Heart right ventricle (tissue), 16 donors: ENCODE measurements around the gene CAMP. TPM values are rescaled to one million over a fixed set of nuclear protein-coding genes. Genes with fewer than 3 reads are reported as not detected.

Experiments used
- ATAC-seq, 8 donors: fragments of 200-7000 bp; cut with Tn5 transposase; one replicate each; pipeline ENCODE4 v1.9.1; 2020; ENCODE audit warnings: mild to moderate bottlenecking in 8 of 8, moderate library complexity in 8 of 8, moderate number of reproducible peaks in 1 of 8
- DNase-seq, 2 donors: peaks; one replicate each; pipeline ENCODE4 v3.0.0-alpha.2; 2020
- H3K27ac ChIP-seq, 10 donors: fragments of 200-600 bp; sonication (generic) in 2 of 10; one replicate each; pipeline versions ENCODE4 v1.5.0 to v1.8.0; 2020 to 2022; ENCODE audit warnings: mild to moderate bottlenecking in 3 of 10
- H3K27me3 ChIP-seq, 7 donors: fragments of 200-600 bp; one replicate each; pipeline ENCODE4 v1.8.0; 2021 to 2022; ENCODE audit warnings: mild to moderate bottlenecking in 2 of 7
- H3K36me3 ChIP-seq, 9 donors: fragments of 200-600 bp; sonication (generic) in 1 of 9; one replicate each; pipeline versions ENCODE4 v1.5.0 to v1.8.0; 2020 to 2022; ENCODE audit warnings: mild to moderate bottlenecking in 2 of 9
- H3K4me1 ChIP-seq, 9 donors: fragments of 200-600 bp; sonication (generic) in 1 of 9; one replicate each; pipeline versions ENCODE4 v1.5.0 to v1.8.0; 2020 to 2022; ENCODE audit warnings: mild to moderate bottlenecking in 4 of 9
- H3K4me3 ChIP-seq, 10 donors: fragments of 200-600 bp; sonication (generic) in 2 of 10; one replicate each; pipeline versions ENCODE4 v1.5.0 to v1.8.0; 2020 to 2022; ENCODE audit warnings: mild to moderate bottlenecking in 7 of 10, moderate library complexity in 2 of 10
- H3K9me3 ChIP-seq, 11 donors: fragments of 200-600 bp in 10 of 11; sonication (generic) in 2 of 11; one replicate each; pipeline versions ENCODE4 v1.5.0 to v1.8.0; 2013 to 2022; ENCODE audit warnings: mild to moderate bottlenecking in 2 of 11, control low read depth in 1 of 11, moderate library complexity in 1 of 11
- CTCF ChIP-seq, 9 donors: fragments of 200-600 bp; sonication (generic) in 2 of 9; IDR thresholded peaks; one replicate each; pipeline versions ENCODE4 v1.5.0 to v1.8.0; 2021 to 2022; ENCODE audit warnings: antibody characterized with exemption in 9 of 9, mild to moderate bottlenecking in 5 of 9, moderate library complexity in 1 of 9
- WGBS, 2 donors: extraction: QIAGEN DNeasy Blood & Tissue Kit; methylation state at CpG; one replicate each; pipeline ENCODE4 v1.1.7; 2013; ENCODE audit warnings: inconsistent platforms in 1 of 2; 5-methylcytosine and 5-hydroxymethylcytosine counted together
- intact Hi-C, 10 donors: fragments of 100-400 bp; cut with DNase I; formaldehyde crosslinking; loops; one replicate each; pipeline versions ENCODE4 v1.11.1 to v1.14.2; 2022
- polyA plus RNA-seq, 2 donors: library from polyadenylated mRNA; stranded (reverse); fragments of 200-250 nt; gene quantifications; one replicate each; pipeline ENCODE4 v1.2.3, GENCODE V29; 2013
- total RNA-seq, 10 donors: library from RNA; stranded (reverse); fragmentation: NEBNext Ultra II Directional in 3 of 10; extraction: Animal tissue kit (Norgen Biotek cat#: 25700) in 3 of 10; gene quantifications; one replicate each; pipeline versions ENCODE4 v1.2.1 to v1.2.4, GENCODE V29; 2021 to 2023
- donor health status: Arrhythmogenic right ventricular cardiomyopathy.
- donor health status: ischemic (EF 13 %, LVEDD 7.1; RV severe dilation, severe dysfunction).
- donor health status: healthy with polysubstance abuse.
- donor health status: DM: no; HTN: yes; CAD: no.
- donor health status: DM: no; HTN: no; CAD: no.
- donor health status: ischemic (EF 25% LVEDD 6.9; RV normal size, moderate dysfunction).
- donor health status: ischemic (EF 25% LVEDD 5.7; RV mildly dilated, moderate dysfunction).
- donor health status: healthy.
- donor health status: DM: yes; HTN: yes; CAD: no.
- donor health status: Ischemic cardiomyopathy.
- donor health status: ischemic (EF 35%, LVEDD 5.7; RV mildly dilated, moderate dysfunction).
- donor health status: nonischemic (EF 11% LVEDD 7.7; RV severe dilation, severe dysfunction).
- donor health status: DM: yes; HTN: yes; CAD: no.
- donor health status: PGD.
- donor health status: ischemic (EF 29% LVEDD 5.4; RV normal size, mild dysfunction).
- donor health status: nonischemic (EF 23%, LVEDD 6.1; RV moderate dilation, normal function).

The CAMP gene
- total and polyA plus RNA-seq, 12 donors = 0.33 to 4.1 (median 0.76) TPM; not detected in 5

- TF ChIP-seq CTCF (IDR thresholded peaks at IDR 0.05) = no peak
- Histone ChIP-seq H3K4me1 (peaks cover 0 to 18% (median under 1%) of the 10 kb centered on the region in 9 donors), H3K27ac (no peak overlapping the region), H3K9me3 (no peaks in the 10 kb centered on the region), H3K27me3 (no peaks in the 10 kb centered on the region), H3K36me3 (no peaks in the 10 kb centered on the region), H3K4me3 (no peak overlapping the region)
- DNase-seq (no peak), ATAC-seq (no peak)
- WGBS, 2 donors = 35 to 55% methylated on average over 3 of the region's 3 CpGs
- intact Hi-C loops = no loop called here
Observed at GRCh38 chr3:48226939-48227338, 3.6 kb downstream of the CAMP start.

DNA sequence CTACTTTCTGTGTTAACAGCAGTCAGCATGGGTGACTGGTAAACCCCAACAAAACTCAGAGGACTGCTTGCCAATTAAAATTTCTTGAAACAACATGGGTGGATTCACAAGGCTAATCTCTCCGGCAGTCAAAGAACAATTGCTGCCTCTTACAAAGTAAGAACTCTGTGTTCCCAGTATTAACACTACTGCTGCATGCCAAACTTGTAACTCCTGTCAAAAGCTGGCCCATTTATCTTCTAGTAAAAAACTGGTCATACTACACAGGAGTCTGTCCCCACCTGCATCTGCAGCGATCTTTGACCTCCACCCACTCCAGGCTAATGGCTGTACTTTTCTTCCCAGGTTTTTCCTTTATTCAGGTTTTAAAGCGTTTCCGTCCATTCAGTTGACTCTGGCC lies 8.9 kb downstream of the CAMP start:
- DNase-seq = no peak
- H3K36me3 ChIP-seq = no peaks in the 10 kb centered on the region
- no peaks in the 10 kb centered on the region for H3K9me3 ChIP-seq
- intact Hi-C loops = loop anchor here in 2 of 10 donors (1.0 to 5.0 kb wide), 2 partner anchors 204 to 205 kb away; no protein-coding TSS in a partner anchor
- H3K27me3 ChIP-seq = no peaks in the 10 kb centered on the region
- 54 to 65% methylated on average over 4 of the region's 4 CpGs for WGBS, 2 donors
- no peak for TF ChIP-seq CTCF (IDR thresholded peaks at IDR 0.05)
- ATAC-seq = peak in 7 of 8 donors; percentile 13 to 76 (median 45)
- peaks cover 0 to 18% (median 10%) of the 10 kb centered on the region in 9 donors for H3K4me1 ChIP-seq
- H3K4me3 ChIP-seq = no peak overlapping the region
- H3K27ac ChIP-seq = no peak overlapping the region

- peak overlapping the region in 3 of 10 donors; percentile 8 to 16 (median 13) for H3K4me3 ChIP-seq
- intact Hi-C loops = loop anchor here in 2 of 10 donors (1.0 to 5.0 kb wide), 2 partner anchors 204 to 205 kb away; no protein-coding TSS in a partner anchor
Observed at GRCh38 chr3:48232734-48233133, 9.4 kb downstream of the CAMP start.

DNA sequence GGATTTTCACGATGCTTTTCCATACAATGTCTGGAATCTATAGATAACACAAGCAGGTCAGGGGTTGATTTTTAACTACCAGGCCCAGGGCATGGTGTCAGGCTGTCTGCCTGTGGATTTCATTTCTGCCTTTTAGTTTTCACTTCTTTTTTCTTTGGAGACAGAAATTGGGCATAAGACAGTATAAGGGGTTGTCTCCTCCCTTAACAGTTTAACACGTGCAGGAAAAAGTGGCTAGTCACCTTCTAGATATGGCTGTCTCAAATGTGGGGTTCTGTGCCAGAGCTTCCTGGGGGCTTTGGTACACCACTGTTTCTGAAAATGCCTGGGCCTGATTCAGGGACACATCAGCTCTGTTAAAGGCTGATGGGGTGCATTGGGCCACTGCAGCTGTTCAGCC lies 10.2 kb downstream of the CAMP start:
- DNase-seq = no peak
- no peak for TF ChIP-seq CTCF (IDR thresholded peaks at IDR 0.05)

More at GRCh38 chr3:48232734-48233133, 9.4 kb downstream of the CAMP start:
- 28 to 31% methylated on average over 6 of the region's 6 CpGs for WGBS, 2 donors
- DNase-seq (peak; percentile 64 to 67), ATAC-seq (peak; percentile 79 to 93 (median 92))
- Histone ChIP-seq H3K27me3 (no peaks in the 10 kb centered on the region), H3K4me1 (peaks cover 0 to 18% (median 10%) of the 10 kb centered on the region in 9 donors), H3K27ac (peak overlapping the region in 1 of 10 donors; percentile 12), H3K9me3 (no peaks in the 10 kb centered on the region), H3K36me3 (no peaks in the 10 kb centered on the region)
- TF ChIP-seq CTCF (IDR thresholded peaks at IDR 0.05) = peak; percentile 18 to 73 (median 60)

More for the DNA sequence above, 10.2 kb downstream of the CAMP start:
- no peak overlapping the region for H3K27ac ChIP-seq
- H3K4me3 ChIP-seq = no peak overlapping the region
- intact Hi-C loops = loop anchor here in 1 of 10 donors (5.0 kb wide), 1 partner anchor 204 kb away; no protein-coding TSS in a partner anchor
- H3K27me3 ChIP-seq = no peaks in the 10 kb centered on the region
- H3K36me3 ChIP-seq = no peaks in the 10 kb centered on the region
- H3K4me1 ChIP-seq = peaks cover 0 to 18% (median 10%) of the 10 kb centered on the region in 9 donors
- H3K9me3 ChIP-seq = no peaks in the 10 kb centered on the region
- no peak for ATAC-seq
- 90 to 95% methylated on average over 2 of the region's 2 CpGs for WGBS, 2 donors
